Measurements from ENCODE around the gene MC1R. TPM values are rescaled to one million over a fixed set of nuclear protein-coding genes. Genes with fewer than 3 reads are reported as not detected.

The MC1R gene
- total RNA-seq, 1 experiment from 2014 or later: 12.2 TPM

GRCh38 chr16:89953671-89954406 is 35.2 kb downstream of the MC1R start (continued):
- TF ChIP-seq REST (IDR thresholded peaks at IDR 0.05; ENCODE audit: low read depth) (no peak), SP1 (IDR thresholded peaks at IDR 0.05; ENCODE audit: low read depth) (no peak), SRF (IDR thresholded peaks at IDR 0.05; ENCODE audit: low read depth) (no peak), ELF1 (IDR thresholded peaks at IDR 0.05; ENCODE audit: borderline replicate concordance, low read depth) (no peak)

GRCh38 chr16:89954462-89954861 is 35.8 kb downstream of the MC1R start:
- intact Hi-C loops (cut with micrococcal nuclease): no loop called here
- Histone ChIP-seq H3K27me3 (ENCODE audit: insufficient read depth, low read length) (no peaks in the 10 kb centered on the region), H3K4me1 (ENCODE audit: control insufficient read depth in 1 of 2, insufficient read depth in 2 of 2, low read length in 2 of 2) (peaks cover 3 to 7% of the 10 kb centered on the region in 2 experiments; a peak in 3 of 4 replicates), H3K9ac (ENCODE audit: low read length) (no peak overlapping the region), H3K4me2 (ENCODE audit: low read length) (no peak overlapping the region), H3K79me2 (ENCODE audit: insufficient read depth, low read length) (peaks cover 43% of the 10 kb centered on the region), H3K9me3 (ENCODE audit: control insufficient read depth in 1 of 2, insufficient read depth in 1 of 2, low read depth in 1 of 2, low read length in 2 of 2) (no peaks in the 10 kb centered on the region), H3K4me3 (replicated peaks in 1 of 2; ENCODE audit: low read depth in 1 of 2, low read length in 2 of 2) (no peak overlapping the region), H2AFZ (ENCODE audit: low read depth, low read length, poor library complexity, severe bottlenecking) (no peak overlapping the region), H3K9me2 (ENCODE audit: insufficient read depth) (no peaks in the 10 kb centered on the region), H3K36me3 (ENCODE audit: control insufficient read depth in 1 of 2, insufficient read depth in 2 of 2, low read length in 2 of 2) (peaks cover 14 to 33% of the 10 kb centered on the region in 2 experiments; a peak in 3 of 4 replicates), H4K20me1 (ENCODE audit: insufficient read depth) (no peaks in the 10 kb centered on the region), H3K27ac (ENCODE audit: low read depth, low read length) (no peak overlapping the region)
- TF ChIP-seq ATF3 (IDR thresholded peaks at IDR 0.05) (no peak), YY1 (IDR thresholded peaks at IDR 0.05; ENCODE audit: extremely low read depth, insufficient replicate concordance, low read depth, low read length) (no peak), EGR1 (IDR thresholded peaks at IDR 0.05; ENCODE audit: low read depth) (no peak), MAX (IDR thresholded peaks at IDR 0.05) (no peak), JUND (IDR thresholded peaks at IDR 0.05) (no peak), RAD21 (IDR thresholded peaks at IDR 0.05; ENCODE audit: low read depth) (no peak), POLR2A (IDR thresholded peaks at IDR 0.05; ENCODE audit: borderline replicate concordance, extremely low read depth, insufficient read depth, insufficient read length) (no peak)
- RAD21 ChIA-PET (ENCODE audit: low non-redundant PET in 1 of 2, low total read pairs in 2 of 2, uncharacterized antibody in 2 of 2, unreplicated experiment in 2 of 2): no interaction called here
- CTCF ChIA-PET: no interaction called here
- no TSS peak for BruUV-seq (replicated peaks)
- POLR2A ChIA-PET: no interaction called here
- DNase-seq (ENCODE audit: low read depth, low spot score): no peak
- no peak for ATAC-seq
